A549 (cell line): ENCODE measurements around the gene GDF7. TPM values are rescaled to one million over a fixed set of nuclear protein-coding genes. Genes with fewer than 3 reads are reported as not detected.
A peak's percentile ranks its signal among the peaks of the same experiment; 100 is the strongest.

Source experiments
- ATAC-seq, 2 experiments: fragments of 200-7000 bp in 1 of 2; fragments of >200 bp in 1 of 2; cut with Nextera tagmentation in 1 of 2; cut with Tn5 transposase in 1 of 2; 3 replicates each; pipeline versions ENCODE4 v1.8.0 to v1.9.1; 2018 to 2020; ENCODE audit warnings: mild to moderate bottlenecking in 1 of 2, moderate library complexity in 1 of 2
- CTCF ChIA-PET: fragments of 300-600 bp; sonication (Branson Sonifier 250); formaldehyde crosslinking; extraction: SDS; loops from one replicate; lab custom pipeline; 2021; ENCODE audit warnings: antibody characterized with exemption, inconsistent platforms; lab: Yijun Ruan, JAX
- POLR2A ChIA-PET: fragments of 350-600 bp; formaldehyde crosslinking; extraction: SDS; loops from one replicate; lab custom pipeline; 2021; ENCODE audit warnings: antibody characterized with exemption, inconsistent platforms; lab: Yijun Ruan, JAX
- DNase-seq, 2 experiments: peaks; one replicate each; pipeline versions ENCODE4 v3.0.0 to v3.0.0-alpha.2; 2011 to 2016; ENCODE audit warnings: low read depth in 1 of 2, low spot score in 1 of 2
- FAIRE-seq: peaks from 2 replicates; lab custom pipeline; 2011; peaks lifted over from hg19 to GRCh38; lab: Jason Lieb, UNC
- H3K27ac ChIP-seq, 2 experiments: fragments of >200 bp; sonication (Bioruptor Twin); formaldehyde crosslinking; 3 replicates each; pipeline ENCODE4 v1.5.1; 2016 to 2017
- H3K4me1 ChIP-seq: fragments of >200 bp; sonication (Bioruptor Twin); formaldehyde crosslinking; 3 replicates; pipeline ENCODE4 v1.6.1; 2016
- H3K4me2 ChIP-seq: fragments of >200 bp; sonication (Bioruptor Twin); formaldehyde crosslinking; 3 replicates; pipeline ENCODE4 v1.6.1; 2016
- H3K4me3 ChIP-seq: fragments of >200 bp; sonication (Bioruptor Twin); formaldehyde crosslinking; 3 replicates; pipeline ENCODE4 v1.5.1; 2016
- H3K9me3 ChIP-seq: fragments of >200 bp; sonication (Bioruptor Twin); formaldehyde crosslinking; 3 replicates; pipeline ENCODE4 v1.6.1; 2016
- ATOH8 ChIP-seq: fragments of 250-450 bp; sonication (Bioruptor Pico); IDR thresholded peaks from 2 replicates; pipeline ENCODE4 v1.5.0; 2020; ENCODE audit warnings: low read depth, mild to moderate bottlenecking, moderate library complexity
- CBX8 ChIP-seq: fragments of 200-600 bp; sonication (generic); IDR thresholded peaks from 2 replicates; pipeline ENCODE4 v1.6.1; 2016
- EHF ChIP-seq: fragments of 250-450 bp; sonication (Bioruptor Pico); IDR thresholded peaks from 2 replicates; pipeline ENCODE4 v1.5.0; 2020; ENCODE audit warnings: mild to moderate bottlenecking
- ELK1 ChIP-seq: fragments of 150-350 bp; IDR thresholded peaks from 2 replicates; pipeline ENCODE4 v1.6.1; 2014; ENCODE audit warnings: low read depth, mild to moderate bottlenecking, low read length
- ESRRA ChIP-seq: fragments of 150-350 bp; IDR thresholded peaks from 2 replicates; pipeline ENCODE4 v1.6.1; 2014; ENCODE audit warnings: mild to moderate bottlenecking, low read length, borderline replicate concordance
- FOSL2 ChIP-seq, 2 experiments: fragments of 450-650 bp in 1 of 2; fragments of >200 bp in 1 of 2; sonication (Bioruptor Twin) in 1 of 2; formaldehyde crosslinking; IDR thresholded peaks; 2 replicates each; pipeline versions ENCODE4 v1.5.0 to v1.6.1; 2016 to 2020; ENCODE audit warnings: mild to moderate bottlenecking in 1 of 2, moderate library complexity in 1 of 2
- FOXS1 ChIP-seq: fragments of 250-450 bp; sonication (Bioruptor Pico); IDR thresholded peaks from 2 replicates; pipeline ENCODE4 v1.5.0; 2020; ENCODE audit warnings: mild to moderate bottlenecking, moderate library complexity
- GATA3 ChIP-seq: IDR thresholded peaks from 2 replicates; pipeline ENCODE4 v1.6.1; 2012; ENCODE audit warnings: borderline replicate concordance
- HMGXB4 ChIP-seq: fragments of 250-450 bp; sonication (Bioruptor Pico); IDR thresholded peaks from 2 replicates; pipeline ENCODE4 v1.5.0; 2021; ENCODE audit warnings: mild to moderate bottlenecking, moderate library complexity, borderline replicate concordance
- HOXB13 ChIP-seq: fragments of 250-450 bp; sonication (Bioruptor Pico); IDR thresholded peaks from 2 replicates; pipeline ENCODE4 v1.5.0; 2020; ENCODE audit warnings: low read depth, mild to moderate bottlenecking, moderate library complexity
- HOXB5 ChIP-seq: fragments of 250-450 bp; sonication (Bioruptor Pico); IDR thresholded peaks from 2 replicates; pipeline ENCODE4 v1.5.0; 2020; ENCODE audit warnings: mild to moderate bottlenecking, moderate library complexity
- NR3C1 ChIP-seq: fragments of >200 bp; sonication (Bioruptor Twin); formaldehyde crosslinking; IDR thresholded peaks from 3 replicates; pipeline ENCODE4 v1.6.1; 2017
- PHF8 ChIP-seq: fragments of 200-600 bp; sonication (generic); IDR thresholded peaks from 2 replicates; pipeline ENCODE4 v1.6.1; 2016; ENCODE audit warnings: low read depth, mild to moderate bottlenecking, antibody characterized with exemption, moderate library complexity, borderline replicate concordance
- RCOR1 ChIP-seq: fragments of 150-350 bp; IDR thresholded peaks from 2 replicates; pipeline ENCODE4 v1.6.1; 2014; ENCODE audit warnings: antibody characterized with exemption, low read length, low read depth
- RFX5 ChIP-seq: fragments of 450-650 bp; IDR thresholded peaks from 2 replicates; pipeline ENCODE4 v1.7.1; 2014; ENCODE audit warnings: antibody characterized with exemption, mild to moderate bottlenecking, moderate library complexity
- SMC3 ChIP-seq: fragments of >200 bp; sonication (Bioruptor Twin); formaldehyde crosslinking; IDR thresholded peaks from 3 replicates; pipeline ENCODE4 v1.6.1; 2018; ENCODE audit warnings: inconsistent platforms
- SREBF2 ChIP-seq: fragments of 450-650 bp; IDR thresholded peaks from 2 replicates; pipeline ENCODE4 v1.6.1; 2014; ENCODE audit warnings: mild to moderate bottlenecking, moderate library complexity
- TFCP2L1 ChIP-seq: fragments of 250-450 bp; sonication (Bioruptor Pico); IDR thresholded peaks from 2 replicates; pipeline ENCODE4 v1.5.0; 2021; ENCODE audit warnings: mild to moderate bottlenecking
- TP53 ChIP-seq: fragments of 250-450 bp; sonication (Bioruptor Pico); IDR thresholded peaks from 2 replicates; pipeline ENCODE4 v1.5.0; 2021; ENCODE audit warnings: mild to moderate bottlenecking, moderate library complexity
- USF2 ChIP-seq: fragments of 450-650 bp; IDR thresholded peaks from 2 replicates; pipeline ENCODE4 v1.6.1; 2014; ENCODE audit warnings: antibody characterized with exemption
- ZC3H11A ChIP-seq: fragments of 450-650 bp; IDR thresholded peaks from 2 replicates; pipeline ENCODE4 v1.6.1; 2014; ENCODE audit warnings: antibody characterized with exemption, mild to moderate bottlenecking
- WGBS: methylation state at CpG from one replicate; pipeline ENCODE4 v1.1.6; 2017; ENCODE audit errors: missing lambda C conversion rate; 5-methylcytosine and 5-hydroxymethylcytosine counted together
- polyA plus RNA-seq, 4 experiments: library from polyadenylated mRNA; depleted of rRNA in 3 of 4; stranded (reverse); fragments of >200 nt; fragmentation: RNase III in 1 of 4; extraction: RNeasy Plus Mini Kit Qiagen cat#74134 plus additional on column Dnase treatment in 1 of 4; gene quantifications; 2 replicates in 3 of 4; 3 replicates in 1 of 4; pipeline ENCODE4 v1.2.3, GENCODE V29; 2011 to 2017

Gene GDF7
- polyA plus RNA-seq, 2 of the 4 experiments (the other 2 are of a cell fraction) = 0.03 to 0.05 TPM

- TF ChIP-seq HMGXB4 (CRISPR knock-in tag) = no peak
These were observed 41.2 kb upstream of the GDF7 start (continued) for GRCh38 chr2:20625491-20626391.

- 92% methylated on average over 2 of the region's 2 CpGs for WGBS
- DNase-seq (no peak), ATAC-seq (peak in 1 of 2 experiments; percentile 16; a peak in 1 of 6 replicates), FAIRE-seq (no peak)
- TF ChIP-seq USF2 = no peak
- TF ChIP-seq GATA3 = no peak
- TF ChIP-seq CBX8 = no peak
- TF ChIP-seq ESRRA = no peak
- TF ChIP-seq FOSL2 (IDR thresholded peaks at IDR 0.05) = no peak
- TF ChIP-seq FOSL2 (CRISPR knock-in tag; IDR thresholded peaks at IDR 0.05) = no peak
- TF ChIP-seq ZC3H11A = no peak
- TF ChIP-seq ELK1 = no peak
- no peak for TF ChIP-seq TFCP2L1 (CRISPR knock-in tag)
- TF ChIP-seq SREBF2 = no peak
- no peak for TF ChIP-seq SMC3
- TF ChIP-seq ATOH8 (CRISPR knock-in tag) = no peak
- TF ChIP-seq HOXB13 (CRISPR knock-in tag) = no peak
- TF ChIP-seq FOXS1 = no peak
- TF ChIP-seq TP53 (CRISPR knock-in tag) = no peak
- no peak for TF ChIP-seq NR3C1
- no peak for TF ChIP-seq PHF8
- TF ChIP-seq RFX5 = no peak
- TF ChIP-seq EHF = no peak
- no peak for TF ChIP-seq HOXB5 (CRISPR knock-in tag)
- no peak for TF ChIP-seq RCOR1
- H3K4me1 ChIP-seq = no peaks in the 10 kb centered on the region
- POLR2A ChIA-PET = interaction anchor here (2.4 kb wide), 1 partner anchor 179 kb away, joined by 16 read pairs; the partner anchor contains the start of gene RHOB
- H3K4me2 ChIP-seq = no peak overlapping the region
- H3K27ac ChIP-seq = no peak overlapping the region; a peak in 1 of 6 replicates
- CTCF ChIA-PET = interaction anchor here (0.5 to 4.8 kb wide), 8 partner anchors 9 to 248 kb away, joined by 3 to 30 read pairs (median 4); no protein-coding TSS in a partner anchor
- H3K9me3 ChIP-seq = no peaks in the 10 kb centered on the region
- H3K4me3 ChIP-seq = no peak overlapping the region
These were observed 40.6 kb upstream of the GDF7 start for GRCh38 chr2:20626392-20626697.
